ES-I3 (cell line): ENCODE results near the gene LARP7.
"Not testable (repeated sequence)": the region's sequence is repeated elsewhere in the genome, so short reads cannot be mapped to it uniquely, and the experiment has no call there.

Source experiments
- H3K36me3 ChIP-seq: 2 replicates; pipeline ENCODE4 v1.6.1; 2013; ENCODE audit warnings: mild to moderate bottlenecking, low read length, control low read depth, moderate library complexity; ENCODE audit not compliant: insufficient read depth
- H3K4me1 ChIP-seq: 2 replicates; pipeline ENCODE4 v1.6.1; 2013; ENCODE audit warnings: mild to moderate bottlenecking, control low read depth, low read length; ENCODE audit not compliant: insufficient read depth
- H3K9ac ChIP-seq: 2 replicates; pipeline ENCODE4 v1.6.1; 2013; ENCODE audit warnings: low read depth, mild to moderate bottlenecking, low read length, moderate library complexity
- H3K9me3 ChIP-seq: 2 replicates; pipeline ENCODE4 v1.6.1; 2013; ENCODE audit warnings: mild to moderate bottlenecking, low read length, moderate library complexity; ENCODE audit not compliant: control insufficient read depth, insufficient read depth

The LARP7 gene

DNA sequence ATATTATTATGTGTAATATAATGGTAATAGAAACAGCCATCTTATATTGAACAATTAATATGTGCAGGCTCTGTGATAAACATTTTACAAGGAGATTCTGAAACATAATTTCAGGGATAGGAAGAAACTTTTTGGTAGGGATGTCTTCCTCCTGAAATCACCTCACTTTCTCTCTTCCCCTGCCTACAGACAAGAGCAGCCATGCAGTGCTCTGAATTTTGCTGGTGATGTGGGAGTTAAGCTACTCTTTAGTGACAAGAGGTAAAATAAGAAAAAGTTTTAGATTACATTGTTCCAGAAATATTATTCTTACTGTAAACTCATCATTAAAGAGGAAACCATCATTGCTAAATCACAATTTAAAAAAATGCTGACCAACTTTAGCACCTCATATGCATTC is 36.1 kb downstream of the LARP7 start:
- Histone ChIP-seq H3K36me3 (no peaks in the 10 kb centered on the region), H3K9ac (no peak overlapping the region), H3K4me1 (peaks cover 11% of the 10 kb centered on the region; the same call in 1 of the 2 replicates), H3K9me3 (no peaks in the 10 kb centered on the region)

DNA sequence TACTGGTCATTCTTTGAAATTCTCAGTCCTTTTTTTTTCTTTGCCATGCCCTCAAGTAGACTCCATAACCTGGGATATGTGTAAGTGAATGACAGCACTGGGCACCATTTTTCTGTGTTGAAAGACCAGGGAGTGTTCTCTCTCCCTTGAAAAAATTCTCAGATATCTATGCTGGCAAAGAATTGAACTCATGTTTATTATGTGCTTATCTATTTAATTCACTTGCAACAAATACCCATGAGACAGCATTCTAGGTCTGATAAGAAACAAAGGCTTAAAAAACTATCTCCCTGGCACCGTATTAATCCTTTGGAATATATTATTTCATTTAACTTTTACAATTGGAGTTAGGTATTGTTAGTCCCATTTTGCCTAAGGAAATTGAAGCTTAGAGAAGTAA is 36.7 kb downstream of the LARP7 start:
- Histone ChIP-seq H3K36me3 (no peaks in the 10 kb centered on the region), H3K4me1 (peaks cover 11% of the 10 kb centered on the region; the same call in 1 of the 2 replicates), H3K9ac (no peak overlapping the region)

DNA sequence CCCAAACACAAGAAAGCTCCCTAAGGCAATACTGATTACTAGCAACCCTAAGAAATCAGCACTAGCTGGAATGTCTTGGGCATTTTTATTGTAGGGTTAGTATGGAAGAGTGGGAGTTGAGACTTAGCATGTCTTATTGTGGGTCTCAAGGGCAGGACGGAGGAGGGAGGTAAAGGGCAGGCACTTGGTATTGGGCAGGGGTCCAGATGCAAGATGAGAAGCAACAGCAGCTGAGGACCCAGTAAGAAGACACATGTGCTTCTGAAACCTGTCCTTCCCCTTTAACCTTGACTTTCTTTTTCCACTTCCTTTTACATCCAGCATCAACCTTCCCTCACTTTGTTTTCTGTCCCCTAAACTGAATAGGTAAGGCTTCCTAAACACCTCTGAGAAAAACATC is 37.4 kb downstream of the LARP7 start:
- no peaks in the 10 kb centered on the region for H3K9me3 ChIP-seq
- peaks cover 11% of the 10 kb centered on the region; the same call in 1 of the 2 replicates for H3K4me1 ChIP-seq
- no peaks in the 10 kb centered on the region for H3K36me3 ChIP-seq
- no peak overlapping the region for H3K9ac ChIP-seq

More for the DNA sequence above, 36.7 kb downstream of the LARP7 start:
- H3K9me3 ChIP-seq: no peaks in the 10 kb centered on the region

GRCh38 chr4:112677519-112678091 is 40.7 kb downstream of the LARP7 start:
- H3K9me3 ChIP-seq: no peaks in the 10 kb centered on the region
- H3K36me3 ChIP-seq: no peaks in the 10 kb centered on the region
- H3K4me1 ChIP-seq: peaks cover 11% of the 10 kb centered on the region; the same call in 1 of the 2 replicates
- H3K9ac ChIP-seq: no peak overlapping the region

- Histone ChIP-seq H3K9me3 (no peaks in the 10 kb centered on the region), H3K36me3 (no peaks in the 10 kb centered on the region), H3K9ac (no peak overlapping the region), H3K4me1 (peaks cover 6% of the 10 kb centered on the region; the same call in 1 of the 2 replicates)
These were observed 44.1 kb downstream of the LARP7 start for GRCh38 chr4:112680996-112681395.

DNA sequence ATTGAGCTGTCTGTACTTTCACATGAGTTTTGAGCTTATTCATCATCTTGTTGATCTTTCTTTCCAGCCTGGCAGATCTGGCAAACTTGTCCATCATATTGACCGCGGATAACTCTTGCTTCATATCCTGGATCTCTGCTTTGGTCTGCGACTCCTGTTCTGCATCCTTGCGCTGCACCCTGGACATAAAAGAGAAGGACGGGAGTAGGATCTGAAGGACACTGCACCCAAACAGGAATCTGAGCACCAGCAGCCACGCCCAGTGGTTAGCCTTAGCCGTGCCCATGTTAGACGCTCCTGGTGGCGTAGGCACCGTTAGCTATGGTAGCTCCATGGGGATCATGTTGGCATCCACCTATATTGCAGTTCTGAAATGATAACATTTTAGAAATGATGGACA is 56.6 kb downstream of the LARP7 start:
- Histone ChIP-seq H3K36me3 (no peaks in the 10 kb centered on the region), H3K9me3 (no peaks in the 10 kb centered on the region), H3K4me1 (peaks cover 8% of the 10 kb centered on the region), H3K9ac (no peak overlapping the region)

GRCh38 chr4:112700679-112701078 is 63.7 kb downstream of the LARP7 start:
- Histone ChIP-seq H3K4me1 (peaks cover 12% of the 10 kb centered on the region), H3K36me3 (no peaks in the 10 kb centered on the region), H3K9me3 (no peaks in the 10 kb centered on the region), H3K9ac (no peak overlapping the region)

DNA sequence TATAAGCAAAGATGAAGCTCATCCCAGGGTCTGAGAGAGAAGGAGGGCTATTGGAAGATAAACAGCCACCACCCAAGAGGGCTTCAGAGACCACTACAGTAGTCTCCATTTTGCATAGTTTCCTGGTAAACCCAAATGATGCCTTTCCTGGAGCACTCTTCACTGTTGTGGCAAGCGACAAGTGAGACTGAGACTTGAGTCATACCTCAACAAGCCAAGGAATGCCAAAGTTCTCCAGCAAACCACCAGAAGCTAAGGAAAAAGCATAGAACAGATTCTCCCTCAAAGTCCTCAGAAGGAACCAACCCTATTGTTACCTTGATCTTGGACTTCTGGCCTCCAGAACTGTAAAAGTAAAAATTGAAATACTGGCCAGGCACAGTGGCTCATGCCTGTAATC is 65.9 kb downstream of the LARP7 start:
- Histone ChIP-seq H3K9ac (no peak overlapping the region), H3K9me3 (no peaks in the 10 kb centered on the region), H3K4me1 (peaks cover 12% of the 10 kb centered on the region), H3K36me3 (no peaks in the 10 kb centered on the region)

DNA sequence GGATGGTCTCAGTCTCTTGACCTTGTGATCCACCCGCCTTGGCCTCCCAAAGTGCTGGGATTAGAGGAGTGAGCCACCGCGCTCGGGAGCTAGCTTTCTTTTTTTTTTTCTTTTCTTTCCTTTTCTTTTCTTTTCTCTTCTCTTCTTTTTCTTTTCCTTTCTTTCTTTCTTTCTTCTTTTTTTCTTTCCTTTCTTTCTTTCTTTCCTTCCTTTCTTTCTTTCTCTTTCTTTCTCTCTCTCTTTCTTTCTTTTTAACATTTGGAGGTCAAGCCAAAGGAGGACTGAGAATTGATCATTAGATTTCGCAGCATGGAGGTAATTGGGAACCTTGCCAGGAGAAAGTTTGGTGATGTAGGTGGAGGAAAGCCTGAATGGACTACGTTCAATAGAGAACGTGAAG is 67.4 kb downstream of the LARP7 start:
- H3K4me1 ChIP-seq: peaks cover 7% of the 10 kb centered on the region
- H3K9ac ChIP-seq: peak overlapping the region; percentile 78
- H3K36me3 ChIP-seq: no peaks in the 10 kb centered on the region
- no peaks in the 10 kb centered on the region for H3K9me3 ChIP-seq

- Histone ChIP-seq H3K9ac (peak overlapping the region; percentile 78), H3K36me3 (no peaks in the 10 kb centered on the region), H3K9me3 (no peaks in the 10 kb centered on the region), H3K4me1 (peaks cover 11% of the 10 kb centered on the region)
These were observed 68.3 kb downstream of the LARP7 start for GRCh38 chr4:112704991-112705845.

- Histone ChIP-seq H3K9ac (peak overlapping the region; percentile 78), H3K4me1 (peaks cover 11% of the 10 kb centered on the region)
- not testable (repeated sequence) for H3K36me3 ChIP-seq, H3K9me3 ChIP-seq
These were observed 69.2 kb downstream of the LARP7 start for GRCh38 chr4:112705891-112706839.

DNA sequence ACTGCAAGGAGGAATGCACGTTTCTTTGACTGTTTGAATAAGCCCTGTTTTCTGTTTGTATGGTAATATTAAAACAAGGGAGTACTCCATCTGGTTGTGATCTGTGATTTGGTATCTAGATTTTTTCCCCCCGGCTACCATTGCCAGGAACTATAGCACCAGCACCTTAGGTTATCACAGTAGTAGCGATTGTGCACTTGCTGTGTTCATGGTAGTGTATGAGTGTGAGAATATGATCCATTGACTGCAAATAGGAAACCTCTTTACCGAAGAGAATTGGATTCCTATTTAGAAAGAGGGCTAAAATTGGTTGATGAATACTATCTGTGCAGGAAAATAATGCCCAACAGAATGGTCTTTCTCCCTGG is 69.9 kb downstream of the LARP7 start:
- peak overlapping the region; percentile 66 for H3K9ac ChIP-seq
- H3K9me3 ChIP-seq: no peaks in the 10 kb centered on the region

More for the DNA sequence above, 69.9 kb downstream of the LARP7 start:
- Histone ChIP-seq H3K36me3 (no peaks in the 10 kb centered on the region), H3K4me1 (peaks cover 11% of the 10 kb centered on the region)
